IMR-90 (cell line): ENCODE measurements around the gene WIPF2.

Experiments
- CEBPB ChIP-seq: IDR thresholded peaks from 2 replicates; pipeline ENCODE4 v1.6.1; 2012; ENCODE audit warnings: low read depth, low read length, improper control_type of control experiment
- CTCF ChIP-seq: conservative IDR thresholded peaks from 2 replicates; pipeline ENCODE4 v1.5.1; 2012; ENCODE audit warnings: mild to moderate bottlenecking, low read depth, low read length, improper control_type of control experiment
- FOS ChIP-seq: fragments of 150-350 bp; IDR thresholded peaks from 2 replicates; pipeline ENCODE4 v1.6.1; 2016; ENCODE audit warnings: low read depth, low read length
- SMC3 ChIP-seq: fragments of 150-350 bp; IDR thresholded peaks from 2 replicates; pipeline ENCODE4 v1.6.1; 2016; ENCODE audit warnings: low read depth, mild to moderate bottlenecking, antibody characterized with exemption, low read length, moderate library complexity

- TF ChIP-seq FOS, result no peak; the same call in 1 of the 2 replicates
- TF ChIP-seq CTCF, result peak; percentile 37; the same call in 1 of the 2 replicates
- peak; percentile 41; the same call in 1 of the 2 replicates for TF ChIP-seq CEBPB
- no peak for TF ChIP-seq SMC3
Measured at GRCh38 chr17:40284085-40284713, 65.1 kb downstream of the WIPF2 start.
